ENCODE data around the gene C1orf21. TPM values are rescaled to one million over a fixed set of nuclear protein-coding genes. Genes with fewer than 3 reads are reported as not detected.
"Not testable (repeated sequence)": the region's sequence is repeated elsewhere in the genome, so short reads cannot be mapped to it uniquely, and the experiment has no call there.

The C1orf21 gene
- 47.6 TPM for total RNA-seq

DNA sequence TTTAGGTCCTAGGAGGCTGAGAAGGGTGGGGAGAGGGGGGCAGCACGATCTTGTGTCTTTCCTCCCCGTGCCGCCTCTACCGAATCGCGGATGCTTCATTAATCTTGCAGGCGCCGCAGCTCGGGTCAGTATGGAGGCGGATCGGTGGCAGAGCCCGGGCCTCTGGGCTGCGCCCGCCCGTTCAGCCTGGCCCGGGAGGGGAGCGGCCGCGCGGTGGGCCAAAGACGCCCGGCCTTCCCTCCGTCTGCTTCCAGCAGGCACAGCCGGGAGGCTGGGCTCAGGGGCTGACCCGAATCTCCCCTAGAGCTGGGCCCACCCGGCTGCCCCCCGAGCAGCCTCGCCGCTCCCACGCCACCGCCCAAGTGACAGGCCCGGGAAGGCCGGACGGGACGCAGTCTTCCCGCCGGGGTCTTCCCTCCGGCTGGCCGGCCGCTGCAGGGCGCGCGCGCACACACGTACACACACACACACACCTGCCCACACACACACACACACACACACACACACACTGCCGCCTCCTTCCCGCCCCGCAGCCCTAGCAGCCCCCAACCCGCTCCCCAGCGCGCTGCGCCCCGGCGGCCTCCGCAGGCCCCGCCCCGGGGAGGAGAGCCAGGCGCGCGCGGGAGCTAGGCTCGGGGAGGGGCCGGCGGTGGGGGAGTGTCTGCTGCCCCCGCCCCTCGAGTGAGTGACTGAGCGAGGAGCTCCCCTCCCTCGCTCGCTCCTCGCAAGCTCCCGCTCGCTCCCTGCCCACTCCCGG is at the start of gene C1orf21:
TSS of gene C1orf21 (plus strand) at position 718 of the 757 bp plus-strand sequence. CDS start 90,481 bp downstream, outside the sequence.
- DNase-seq: peak; percentile 97

GRCh38 chr1:184337865-184338264 is 49.0 kb upstream of the C1orf21 start:
- not testable (repeated sequence) for DNase-seq

DNA sequence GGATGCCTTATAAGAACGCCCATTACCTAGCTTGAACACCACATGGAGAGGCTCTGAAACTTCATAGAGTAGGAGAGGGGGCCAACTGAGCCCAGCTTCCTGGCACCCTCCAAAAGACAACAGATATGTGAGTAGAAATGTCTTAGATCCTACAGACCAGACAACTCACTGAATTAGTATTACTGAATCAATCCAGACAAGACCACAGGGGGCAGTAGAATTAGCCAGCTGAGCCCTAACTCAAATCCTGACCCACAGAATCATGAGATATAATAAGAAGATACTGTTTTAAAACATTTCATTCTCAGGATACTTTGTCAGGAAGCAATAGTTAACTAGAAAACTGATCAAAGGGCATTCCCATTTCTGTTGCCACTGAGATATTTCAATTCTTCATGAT is 45.8 kb upstream of the C1orf21 start:
- no peak for DNase-seq

- no peak for DNase-seq
These were observed 36.3 kb upstream of the C1orf21 start for GRCh38 chr1:184350573-184350972.

- DNase-seq: no peak
These were observed 35.3 kb upstream of the C1orf21 start for GRCh38 chr1:184351416-184351975.

DNA sequence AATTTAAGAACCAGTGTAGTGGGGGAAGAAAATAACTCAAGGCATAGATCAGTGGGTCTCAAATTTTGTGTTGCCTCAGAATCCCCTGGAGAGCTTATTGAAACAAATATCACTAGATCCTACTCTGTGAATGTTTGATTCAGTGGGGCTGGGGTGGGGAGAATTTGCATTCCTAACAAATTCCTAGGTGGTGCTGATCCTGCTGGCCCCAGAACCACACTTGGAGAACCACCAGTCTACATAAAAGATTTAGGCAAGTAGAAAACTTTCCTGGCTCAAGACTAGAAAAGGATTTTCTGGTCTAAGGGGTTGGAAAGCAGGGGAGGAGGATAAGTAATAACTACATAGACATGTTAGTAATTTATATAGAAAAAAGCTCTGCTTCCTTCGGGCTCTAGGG is 34.1 kb upstream of the C1orf21 start:
- DNase-seq: no peak

GRCh38 chr1:184354719-184355118 is 32.1 kb upstream of the C1orf21 start:
- no peak for DNase-seq

GRCh38 chr1:184356891-184357290 is 29.9 kb upstream of the C1orf21 start:
- no peak for DNase-seq

DNA sequence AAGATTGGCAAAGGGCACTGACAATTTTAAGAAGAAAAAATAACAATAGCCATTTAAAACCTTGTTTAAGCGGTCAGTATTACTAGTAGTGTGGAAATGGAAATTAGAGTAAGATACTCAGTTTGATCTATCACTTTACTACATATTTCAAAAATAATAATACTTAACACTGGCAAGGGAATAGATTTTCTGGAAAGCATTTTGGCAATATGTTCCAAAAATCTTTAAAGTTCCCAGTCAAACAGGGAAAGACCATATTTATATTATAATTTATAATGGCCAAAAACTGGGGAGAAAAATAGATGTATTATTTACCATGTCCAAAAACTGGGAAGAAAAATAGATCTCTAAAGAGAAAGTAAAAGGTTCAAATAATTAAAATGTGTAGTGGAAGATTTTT is 28.6 kb upstream of the C1orf21 start:
- no peak for DNase-seq

DNA sequence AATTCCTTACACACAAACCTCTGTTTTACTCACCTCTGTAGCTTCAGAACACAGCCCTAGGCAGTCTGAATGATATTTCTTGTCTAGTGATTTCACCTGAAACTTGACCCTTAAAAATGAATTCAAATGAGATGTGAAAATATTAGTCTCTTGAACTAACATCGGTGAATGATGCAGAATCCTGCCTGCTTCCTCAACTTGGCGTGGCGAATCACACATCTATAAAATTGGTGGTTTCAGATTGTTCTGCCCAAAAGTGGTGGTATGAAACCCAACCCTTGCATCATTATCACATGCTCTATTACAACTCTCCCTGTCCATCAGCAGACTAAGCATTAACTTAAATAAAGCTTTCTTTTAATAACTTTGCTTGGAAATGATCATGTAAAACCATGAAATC is 26.9 kb upstream of the C1orf21 start:
- DNase-seq: no peak

- no peak for DNase-seq
These were observed 24.0 kb upstream of the C1orf21 start for GRCh38 chr1:184362876-184363275.

- no peak for DNase-seq
These were observed 21.1 kb upstream of the C1orf21 start for GRCh38 chr1:184365699-184366098.

DNA sequence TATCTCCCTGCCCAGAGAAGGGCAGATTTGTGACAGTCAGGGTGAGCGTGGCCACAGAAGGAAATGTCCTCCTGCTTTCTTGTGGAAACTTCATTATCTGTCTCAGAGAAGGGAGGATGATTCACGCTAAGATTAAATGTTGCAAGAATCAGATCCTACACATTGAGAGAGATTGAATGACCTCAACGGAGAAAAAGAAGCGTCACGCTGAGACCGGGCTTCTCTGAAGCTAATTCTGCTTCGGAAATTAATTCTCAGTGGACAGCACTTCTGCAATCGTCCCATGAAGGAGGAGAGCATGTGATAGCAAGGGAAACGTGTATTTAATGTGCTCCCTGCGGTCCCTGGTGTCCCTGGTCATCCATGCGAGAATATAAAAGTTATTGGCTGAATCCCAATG is 19.8 kb upstream of the C1orf21 start:
- DNase-seq: no peak

- DNase-seq: no peak
These were observed 19.3 kb upstream of the C1orf21 start for GRCh38 chr1:184367427-184368038.

DNA sequence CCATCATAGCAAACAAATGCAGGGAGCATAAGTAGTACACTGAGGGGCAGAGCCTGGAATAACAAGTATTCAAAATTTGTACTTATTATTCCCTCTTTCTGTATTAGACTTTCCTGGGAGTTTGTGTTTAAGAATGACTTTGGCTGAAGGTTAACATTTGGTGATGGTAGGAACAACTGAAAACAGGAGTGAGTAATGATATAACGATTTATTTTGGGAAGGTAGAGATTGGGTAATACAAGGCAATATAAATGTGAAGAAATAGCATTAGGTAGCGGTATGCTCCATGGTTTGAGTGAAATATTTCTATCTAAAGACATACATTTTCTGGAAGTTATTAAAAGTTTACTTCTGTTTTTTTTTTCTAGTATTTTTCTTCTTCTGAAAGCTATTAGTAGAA is 18.5 kb upstream of the C1orf21 start:
- DNase-seq: no peak

- no peak for DNase-seq
These were observed 16.0 kb upstream of the C1orf21 start for GRCh38 chr1:184370850-184371249.

DNA sequence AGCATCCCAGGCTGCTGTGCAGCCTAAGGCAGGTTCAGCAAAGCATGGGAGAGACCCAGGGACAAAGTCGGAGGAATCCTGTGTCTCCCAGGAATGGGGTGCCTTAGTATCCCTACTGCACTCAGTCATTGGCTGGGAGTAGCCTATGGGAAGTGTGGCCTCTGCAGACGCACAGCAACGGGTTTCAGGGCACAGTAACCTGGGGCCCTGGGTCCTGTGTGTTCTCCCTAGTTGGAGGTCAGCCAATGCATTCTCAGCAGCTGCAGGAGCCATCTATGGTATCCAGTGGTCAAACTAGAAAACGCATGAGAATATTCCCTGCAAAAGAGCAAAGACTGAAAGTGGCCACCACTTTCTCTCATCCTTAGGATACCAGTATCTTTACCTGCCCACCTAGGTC is 13.7 kb upstream of the C1orf21 start:
- no peak for DNase-seq

DNA sequence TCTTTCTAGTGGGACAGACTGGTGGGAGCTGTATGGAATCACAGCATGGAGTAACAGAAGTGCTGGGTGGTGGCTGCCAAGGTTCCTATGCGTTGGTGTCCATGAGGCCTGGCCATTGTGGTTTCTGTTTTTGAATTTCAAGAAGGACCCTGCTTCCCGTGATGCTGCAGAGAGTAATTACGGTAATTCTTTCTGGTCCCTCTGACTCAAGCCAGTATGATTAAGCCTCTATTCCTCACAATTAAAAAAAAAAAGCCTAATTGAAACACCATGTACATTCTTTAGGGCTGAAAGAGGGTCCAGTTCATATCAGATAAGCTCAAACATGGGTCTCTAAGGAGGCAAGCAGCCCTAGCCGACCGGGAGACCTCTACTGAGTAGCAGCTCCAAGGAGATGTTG is 10.5 kb upstream of the C1orf21 start:
- no peak for DNase-seq

- DNase-seq: no peak
These were observed 7.6 kb upstream of the C1orf21 start for GRCh38 chr1:184379111-184379752.

GRCh38 chr1:184380468-184380867 is 6.4 kb upstream of the C1orf21 start:
- no peak for DNase-seq

DNA sequence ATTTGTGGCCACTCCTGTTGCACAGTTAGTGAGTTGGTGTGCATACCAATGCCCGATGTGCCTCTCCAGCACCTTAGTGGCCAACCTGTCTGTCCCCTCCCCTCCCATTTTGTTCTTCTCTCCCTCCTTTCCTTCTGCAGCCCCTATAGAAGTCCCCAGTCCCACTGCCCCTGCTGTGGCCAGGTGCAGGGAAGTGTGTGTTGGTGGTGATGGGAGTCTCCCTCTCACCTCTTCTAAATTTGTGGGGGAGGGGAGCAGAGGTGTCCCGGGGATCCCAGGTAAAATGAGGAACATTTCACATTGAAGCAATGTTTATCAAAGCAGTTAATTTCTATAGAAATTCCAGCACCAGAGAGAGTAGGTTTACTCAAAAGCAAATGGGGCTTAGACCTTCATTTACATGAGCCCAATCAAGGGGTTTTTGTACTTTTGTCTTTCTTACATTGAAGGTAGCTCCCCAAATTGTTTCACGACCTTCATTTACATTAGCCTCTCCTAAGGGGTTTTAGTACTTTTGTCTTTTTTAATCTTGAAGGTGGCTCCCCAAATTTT is 3.0 kb upstream of the C1orf21 start:
- DNase-seq: no peak

GRCh38 chr1:184385865-184386311 is 941 bp upstream of the C1orf21 start:
- DNase-seq: no peak

DNA sequence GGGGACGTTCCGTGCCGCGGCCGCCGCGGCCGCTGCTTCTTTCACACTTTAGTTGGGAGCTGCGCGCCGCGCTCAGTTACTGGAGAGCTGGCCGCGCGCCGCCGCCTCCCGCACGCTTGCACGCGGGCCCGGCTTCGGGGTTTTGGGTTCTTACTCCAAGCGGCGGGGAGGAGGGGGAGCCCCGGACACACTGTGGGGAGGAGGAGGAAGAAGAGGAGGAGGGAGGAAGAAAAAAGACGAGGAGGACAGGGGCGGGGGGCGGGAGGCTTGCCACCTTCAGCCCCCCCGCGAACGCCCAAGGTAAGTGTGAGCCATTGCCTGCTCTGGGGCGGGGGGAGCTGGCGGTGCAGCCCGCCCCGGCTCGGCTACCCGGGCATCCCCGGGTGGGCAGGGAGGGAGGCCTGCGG is 243 bp downstream of the C1orf21 start:
- DNase-seq: no peak

Measured in tongue (tissue), 2 donors.